HepG2 (cell line): ENCODE measurements around the gene RAET1E. TPM values are rescaled to one million over a fixed set of nuclear protein-coding genes. Genes with fewer than 3 reads are reported as not detected.
A peak's percentile ranks its signal among the peaks of the same experiment; 100 is the strongest.

Experiments used
- ARID5B ChIP-seq: IDR thresholded peaks from 2 replicates; pipeline ENCODE4 v1.4.0; 2020; ENCODE audit warnings: mild to moderate bottlenecking, missing genetic modification reagents
- CBX5 ChIP-seq: sonication (generic); formaldehyde crosslinking; IDR thresholded peaks from 2 replicates; pipeline ENCODE4 v1.4.0; 2020; ENCODE audit warnings: missing genetic modification reagents, borderline replicate concordance
- E2F2 ChIP-seq: sonication (generic); formaldehyde crosslinking; IDR thresholded peaks from 2 replicates; pipeline ENCODE4 v1.4.0; 2020; ENCODE audit warnings: missing genetic modification reagents, borderline replicate concordance
- GATAD2A ChIP-seq: IDR thresholded peaks from 2 replicates; pipeline ENCODE4 v1.6.1; 2016
- HCFC1 ChIP-seq: fragments of 150-350 bp; IDR thresholded peaks from 2 replicates; pipeline ENCODE4 v1.6.1; 2014; ENCODE audit warnings: low read depth, low read length
- HDAC2 ChIP-seq: sonication (generic); formaldehyde crosslinking; IDR thresholded peaks from 2 replicates; pipeline ENCODE4 v1.4.0; 2020; ENCODE audit warnings: missing genetic modification reagents
- HHEX ChIP-seq: IDR thresholded peaks from 2 replicates; pipeline ENCODE4 v1.6.1; 2016; ENCODE audit warnings: control low read depth
- HMG20A ChIP-seq: IDR thresholded peaks from 2 replicates; pipeline ENCODE4 v1.6.1; 2016; ENCODE audit warnings: borderline replicate concordance
- HOXA3 ChIP-seq: sonication (generic); formaldehyde crosslinking; IDR thresholded peaks from 2 replicates; pipeline ENCODE4 v1.5.0; 2020; ENCODE audit warnings: missing genetic modification reagents
- JUND ChIP-seq: sonication (generic); formaldehyde crosslinking; IDR thresholded peaks from 2 replicates; pipeline ENCODE4 v1.8.0; 2022; ENCODE audit warnings: mild to moderate bottlenecking, missing genetic modification reagents
- MYC ChIP-seq: sonication (generic); formaldehyde crosslinking; IDR thresholded peaks from 2 replicates; pipeline ENCODE4 v1.9.0; 2021; ENCODE audit warnings: missing genetic modification reagents, borderline replicate concordance
- MYNN ChIP-seq: sonication (generic); formaldehyde crosslinking; IDR thresholded peaks from 2 replicates; pipeline ENCODE4 v1.4.0; 2020; ENCODE audit warnings: mild to moderate bottlenecking, low read depth, missing genetic modification reagents
- NFATC3 ChIP-seq: sonication (generic); formaldehyde crosslinking; IDR thresholded peaks from 2 replicates; pipeline ENCODE4 v1.5.1; 2020; ENCODE audit warnings: mild to moderate bottlenecking, missing genetic modification reagents
- PATZ1 ChIP-seq: sonication (generic); formaldehyde crosslinking; IDR thresholded peaks from 2 replicates; pipeline ENCODE4 v1.4.0; 2020; ENCODE audit warnings: missing genetic modification reagents
- PHF5A ChIP-seq: IDR thresholded peaks from one replicate; pipeline ENCODE4 v1.6.1; 2018; ENCODE audit warnings: low read depth, missing genetic modification reagents; ENCODE audit not compliant: unreplicated experiment
- RXRB ChIP-seq: IDR thresholded peaks from 2 replicates; pipeline ENCODE4 v1.6.1; 2016; ENCODE audit warnings: borderline replicate concordance, missing genetic modification reagents, missing compliant biosample characterization
- SALL1 ChIP-seq: sonication (generic); formaldehyde crosslinking; IDR thresholded peaks from 2 replicates; pipeline ENCODE4 v1.8.0; 2022; ENCODE audit warnings: mild to moderate bottlenecking, missing genetic modification reagents
- SNRNP70 ChIP-seq: fragments of 200-400 bp; formaldehyde crosslinking; IDR thresholded peaks from 2 replicates; pipeline ENCODE4 v1.6.1; 2017; ENCODE audit warnings: mild to moderate bottlenecking, low read depth, low read length, moderate library complexity
- TERF1 ChIP-seq: sonication (generic); formaldehyde crosslinking; IDR thresholded peaks from 2 replicates; pipeline ENCODE4 v1.8.0; 2022; ENCODE audit warnings: mild to moderate bottlenecking, missing genetic modification reagents, moderate library complexity
- TFE3 ChIP-seq: IDR thresholded peaks from 2 replicates; pipeline ENCODE4 v1.6.1; 2016
- ZNF557 ChIP-seq: sonication (generic); formaldehyde crosslinking; IDR thresholded peaks from 2 replicates; pipeline ENCODE4 v1.4.0; 2020; ENCODE audit warnings: missing genetic modification reagents
- ZNF768 ChIP-seq: sonication (generic); formaldehyde crosslinking; IDR thresholded peaks from 2 replicates; pipeline ENCODE4 v1.4.0; 2020; ENCODE audit warnings: missing genetic modification reagents
- ZSCAN22 ChIP-seq: sonication (generic); formaldehyde crosslinking; IDR thresholded peaks from 2 replicates; pipeline ENCODE4 v1.4.0; 2020; ENCODE audit warnings: mild to moderate bottlenecking, missing genetic modification reagents
- polyA plus RNA-seq, 8 experiments: library from polyadenylated mRNA; depleted of rRNA in 3 of 8; stranded (reverse) in 7 of 8; unstranded in 1 of 8; fragments of >200 nt; fragmentation: Illumina TruSeq in 4 of 8; extraction: Trizol in 4 of 8; gene quantifications; 2 replicates each; pipeline versions ENCODE4 v1.2.1 to v1.2.3, GENCODE V29; 2011 to 2016; ENCODE audit warnings: low read depth in 4 of 8, missing spikeins in 1 of 8, mixed read lengths in 1 of 8; ENCODE audit not compliant: insufficient read depth in 1 of 8
- total RNA-seq, 5 experiments: library from RNA; depleted of rRNA; stranded (reverse); fragments of >200 nt; fragmentation: Illumina TruSeq; extraction: Trizol; gene quantifications; 2 replicates each; pipeline ENCODE4 v1.2.3, GENCODE V29; 2016; ENCODE audit warnings: low read depth in 1 of 5

The RAET1E gene
- total and polyA plus RNA-seq, 2 of the 13 experiments (the other 11 are each of a cell fraction or from before 2014, with no cell fraction given) = not detected

GRCh38 chr6:149859368-149859767 lies 38.5 kb downstream of the RAET1E start (continued):
- no peak for TF ChIP-seq ZNF768 (CRISPR knock-in tag)
- peak; percentile 35; the same call in 1 of the 2 replicates for TF ChIP-seq HMG20A (CRISPR knock-in tag)
- no peak for TF ChIP-seq E2F2 (CRISPR knock-in tag)
- no peak for TF ChIP-seq MYNN (CRISPR knock-in tag)
- TF ChIP-seq MYC (CRISPR knock-in tag) = peak; percentile 27; the same call in 1 of the 2 replicates
- TF ChIP-seq PATZ1 (CRISPR knock-in tag) = 0 out of 2 replicates have a peak, but pooled peaks have one; percentile 34
- peak; percentile 48; the same call in 1 of the 2 replicates for TF ChIP-seq HOXA3 (CRISPR knock-in tag)
- TF ChIP-seq HCFC1 = no peak
- no peak for TF ChIP-seq TERF1
- TF ChIP-seq TFE3 (CRISPR knock-in tag) = no peak
- no peak for TF ChIP-seq ZNF557
- peak; percentile 81; the same call in 1 of the 2 replicates for TF ChIP-seq ARID5B (CRISPR knock-in tag)
- no peak for TF ChIP-seq NFATC3 (CRISPR knock-in tag)
- peak; percentile 53 for TF ChIP-seq RXRB (CRISPR knock-in tag)
- 0 out of 2 replicates have a peak, but pooled peaks have one; percentile 42 for TF ChIP-seq CBX5 (CRISPR knock-in tag)
- peak; percentile 53; the same call in 1 of the 2 replicates for TF ChIP-seq HDAC2 (CRISPR knock-in tag)
- peak; percentile 85 for TF ChIP-seq GATAD2A (CRISPR knock-in tag)
- TF ChIP-seq PHF5A (CRISPR knock-in tag) = no peak
- no peak for TF ChIP-seq JUND (CRISPR knock-in tag)
- peak; percentile 52 for TF ChIP-seq SALL1 (CRISPR knock-in tag)
- no peak for TF ChIP-seq SNRNP70
- no peak for TF ChIP-seq HHEX
- no peak for TF ChIP-seq ZSCAN22 (CRISPR knock-in tag)
